HEK293 (cell line): ENCODE data around the gene ARAP3.

Experiments
- CTCF ChIA-PET: fragments of 350-600 bp; formaldehyde crosslinking; extraction: SDS; loops from one replicate; lab custom pipeline; 2021; ENCODE audit warnings: antibody characterized with exemption; lab: Yijun Ruan, JAX
- POLR2A ChIA-PET: fragments of 300-600 bp; formaldehyde crosslinking; extraction: SDS; loops from one replicate; lab custom pipeline; 2020; ENCODE audit warnings: antibody characterized with exemption, inconsistent platforms; lab: Yijun Ruan, JAX
- H3K27ac ChIP-seq: fragments of 200-500 bp; sonication (Bioruptor generic); 2 replicates; pipeline ENCODE4 v1.5.1; 2014; ENCODE audit warnings: low read depth, low read length, control low read depth, inconsistent platforms; ENCODE audit errors: extremely low read depth
- H3K36me3 ChIP-seq, 2 experiments: fragments of 200-500 bp in 1 of 2; sonication (Bioruptor generic) in 1 of 2; 1 replicate in 1 of 2; 2 replicates in 1 of 2; pipeline ENCODE4 v1.5.1; 2014 to 2017; ENCODE audit warnings: inconsistent platforms in 2 of 2, low read length in 2 of 2; ENCODE audit not compliant: control insufficient read depth in 2 of 2, insufficient read depth in 1 of 2
- H3K4me1 ChIP-seq: fragments of 200-500 bp; sonication (Bioruptor generic); 2 replicates; pipeline ENCODE4 v1.5.1; 2014; ENCODE audit warnings: mild to moderate bottlenecking, low read length, inconsistent platforms; ENCODE audit not compliant: control insufficient read depth, insufficient read depth
- H3K4me3 ChIP-seq: 2 replicates; pipeline ENCODE4 v1.5.1; 2011; ENCODE audit warnings: low read depth, mild to moderate bottlenecking, control low read depth, low read length, moderate library complexity
- H3K9me3 ChIP-seq: fragments of 200-500 bp; sonication (Bioruptor generic); 2 replicates; pipeline ENCODE4 v1.5.1; 2014; ENCODE audit warnings: low read depth, low read length, inconsistent platforms; ENCODE audit not compliant: control insufficient read depth, insufficient read depth
- EGR2 ChIP-seq: fragments of 450-650 bp; formaldehyde crosslinking; IDR thresholded peaks from 2 replicates; pipeline ENCODE4 v1.5.1; 2016; ENCODE audit warnings: low read depth, missing biosample characterization, missing genetic modification characterization
- WT1 ChIP-seq: fragments of 450-650 bp; formaldehyde crosslinking; IDR thresholded peaks from 2 replicates; pipeline ENCODE4 v1.5.1; 2016; ENCODE audit warnings: missing biosample characterization, missing genetic modification characterization
- ZFP3 ChIP-seq: fragments of 450-650 bp; formaldehyde crosslinking; IDR thresholded peaks from 2 replicates; pipeline ENCODE4 v1.5.1; 2016; ENCODE audit warnings: low read depth, missing biosample characterization, missing genetic modification characterization
- ZFP41 ChIP-seq: fragments of 450-650 bp; formaldehyde crosslinking; IDR thresholded peaks from 2 replicates; pipeline ENCODE4 v1.5.1; 2016; ENCODE audit warnings: missing biosample characterization, missing genetic modification characterization, borderline replicate concordance
- ZIC2 ChIP-seq: fragments of 450-650 bp; formaldehyde crosslinking; IDR thresholded peaks from 2 replicates; pipeline ENCODE4 v1.5.1; 2016; ENCODE audit warnings: missing biosample characterization, missing genetic modification characterization
- ZNF114 ChIP-seq: fragments of 450-650 bp; formaldehyde crosslinking; IDR thresholded peaks from 2 replicates; pipeline ENCODE4 v1.5.0; 2017; ENCODE audit warnings: missing biosample characterization, missing genetic modification characterization
- ZNF157 ChIP-seq: fragments of 450-650 bp; formaldehyde crosslinking; IDR thresholded peaks from 2 replicates; pipeline ENCODE4 v1.5.1; 2016; ENCODE audit warnings: missing biosample characterization, missing genetic modification characterization
- ZNF311 ChIP-seq: fragments of 450-650 bp; formaldehyde crosslinking; IDR thresholded peaks from 2 replicates; pipeline ENCODE4 v1.5.1; 2017; ENCODE audit warnings: missing biosample characterization, missing genetic modification characterization, borderline replicate concordance
- ZNF324 ChIP-seq: fragments of 450-650 bp; formaldehyde crosslinking; IDR thresholded peaks from 2 replicates; pipeline ENCODE4 v1.5.1; 2016; ENCODE audit warnings: missing biosample characterization, missing genetic modification characterization
- ZNF341 ChIP-seq: fragments of 450-650 bp; formaldehyde crosslinking; IDR thresholded peaks from 2 replicates; pipeline ENCODE4; 2016; ENCODE audit warnings: low read depth, missing biosample characterization, missing genetic modification characterization
- ZNF426 ChIP-seq: fragments of 450-650 bp; formaldehyde crosslinking; IDR thresholded peaks from 2 replicates; pipeline ENCODE4 v1.5.1; 2017; ENCODE audit warnings: missing biosample characterization, missing genetic modification characterization, mild to moderate bottlenecking, inconsistent platforms, moderate library complexity
- ZNF549 ChIP-seq: fragments of 450-650 bp; IDR thresholded peaks from 2 replicates; pipeline ENCODE4 v1.5.1; 2018; ENCODE audit warnings: missing biosample characterization, missing genetic modification characterization, mild to moderate bottlenecking, inconsistent platforms, moderate library complexity
- ZNF555 ChIP-seq: fragments of 450-650 bp; formaldehyde crosslinking; conservative IDR thresholded peaks from 2 replicates; pipeline ENCODE4 v1.5.1; 2017; ENCODE audit warnings: missing biosample characterization, mild to moderate bottlenecking, missing genetic modification characterization, inconsistent platforms
- ZNF623 ChIP-seq: fragments of 450-650 bp; formaldehyde crosslinking; IDR thresholded peaks from 2 replicates; pipeline ENCODE4 v1.5.1; 2016; ENCODE audit warnings: missing biosample characterization, missing genetic modification characterization
- ZNF654 ChIP-seq: fragments of 450-650 bp; formaldehyde crosslinking; IDR thresholded peaks from 2 replicates; pipeline ENCODE4 v1.5.1; 2016; ENCODE audit warnings: low read depth, missing biosample characterization, missing genetic modification characterization
- ZNF660 ChIP-seq: fragments of 450-650 bp; IDR thresholded peaks from 2 replicates; pipeline ENCODE4 v1.5.1; 2018; ENCODE audit warnings: missing biosample characterization, mild to moderate bottlenecking, missing genetic modification characterization
- ZNF664 ChIP-seq: fragments of 450-650 bp; formaldehyde crosslinking; IDR thresholded peaks from 2 replicates; pipeline ENCODE4 v1.5.1; 2016; ENCODE audit warnings: missing biosample characterization, missing genetic modification characterization
- ZNF837 ChIP-seq: fragments of 450-650 bp; formaldehyde crosslinking; IDR thresholded peaks from 2 replicates; pipeline ENCODE4 v1.5.1; 2016; ENCODE audit warnings: missing biosample characterization, missing genetic modification characterization
- ZNF843 ChIP-seq: fragments of 450-650 bp; formaldehyde crosslinking; IDR thresholded peaks from 2 replicates; pipeline ENCODE4 v1.5.1; 2016; ENCODE audit warnings: missing biosample characterization, missing genetic modification characterization
- ZSCAN16 ChIP-seq: fragments of 450-650 bp; formaldehyde crosslinking; IDR thresholded peaks from 2 replicates; pipeline ENCODE4 v1.5.1; 2016; ENCODE audit warnings: missing biosample characterization, missing genetic modification characterization
- ZSCAN30 ChIP-seq: fragments of 450-650 bp; IDR thresholded peaks from 2 replicates; pipeline ENCODE4 v1.5.1; 2018; ENCODE audit warnings: missing biosample characterization, mild to moderate bottlenecking, missing genetic modification characterization, moderate library complexity
- TF ChIP-seq, protein P1 (sequence below): fragments of 450-650 bp; formaldehyde crosslinking; IDR thresholded peaks from 2 replicates; pipeline ENCODE4 v1.5.1; 2017; ENCODE audit warnings: missing biosample characterization, missing genetic modification characterization
- TF ChIP-seq, protein P2 (sequence below): fragments of 450-650 bp; formaldehyde crosslinking; IDR thresholded peaks from 2 replicates; pipeline ENCODE4 v1.5.1; 2016; ENCODE audit warnings: missing biosample characterization, missing genetic modification characterization, borderline replicate concordance

ARAP3 gene

DNA sequence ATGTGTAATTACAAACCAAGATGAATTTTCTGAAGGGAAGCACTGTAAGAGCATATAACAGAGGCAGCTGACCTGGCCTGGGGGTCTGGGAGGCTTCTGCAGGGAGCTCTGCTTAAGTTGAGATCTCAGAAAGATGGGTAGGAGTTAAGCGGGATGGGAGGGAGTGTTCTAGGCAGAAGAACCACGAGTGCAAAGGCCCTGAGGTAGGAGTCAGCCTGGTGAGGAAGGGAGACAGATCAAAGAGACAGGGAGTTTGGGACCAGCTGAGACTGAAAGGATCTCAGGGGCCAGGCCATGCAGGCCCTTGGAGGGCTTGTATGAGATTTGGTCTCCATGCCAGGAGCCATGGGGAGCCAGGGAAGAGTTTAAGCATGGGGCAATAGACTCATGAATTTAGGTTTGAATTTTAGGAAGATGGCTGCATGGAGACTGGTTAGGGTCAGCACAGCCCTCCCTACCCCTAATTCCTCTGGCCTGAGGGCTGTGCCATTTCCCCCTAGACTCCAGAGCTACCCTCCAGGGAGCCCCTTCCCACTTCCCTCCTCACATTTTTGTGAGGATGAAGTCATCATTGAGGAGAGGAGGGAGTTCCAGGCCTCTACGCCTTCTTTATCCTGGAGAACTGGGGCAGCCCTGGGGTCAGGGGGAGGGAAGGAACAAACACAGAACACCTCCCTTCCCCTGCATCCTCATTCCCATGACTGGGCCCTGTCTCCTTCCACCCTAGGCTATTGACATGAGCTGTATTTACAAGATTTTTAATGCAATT, 4.8 kb upstream of the ARAP3 start:
- ChIA-PET POLR2A (interaction anchor here (0.5 to 1.4 kb wide), 2 partner anchors 14 to 370 kb away, joined by 4 to 7 read pairs; no protein-coding TSS in a partner anchor), CTCF (interaction anchor here (0.7 to 1.4 kb wide), 5 partner anchors 15 to 282 kb away, joined by 3 to 6 read pairs (median 4); partner anchors contain the start of genes PCDH1 and RNF14)
- no peak overlapping the region for H3K27ac ChIP-seq
- no peaks in the 10 kb centered on the region for H3K4me1 ChIP-seq
- TF ChIP-seq ZNF341 (tag by site-specific recombination) (peak; percentile 59; the same call in 1 of the 2 replicates), ZNF623 (tag by site-specific recombination) (peak; percentile 94), WT1 (0 out of 2 replicates have a peak, but pooled peaks have one; percentile 22), ZNF324 (no peak), ZFP3 (no peak), ZNF843 (tag by site-specific recombination) (no peak)
- TF ChIP-seq, protein P1, sequence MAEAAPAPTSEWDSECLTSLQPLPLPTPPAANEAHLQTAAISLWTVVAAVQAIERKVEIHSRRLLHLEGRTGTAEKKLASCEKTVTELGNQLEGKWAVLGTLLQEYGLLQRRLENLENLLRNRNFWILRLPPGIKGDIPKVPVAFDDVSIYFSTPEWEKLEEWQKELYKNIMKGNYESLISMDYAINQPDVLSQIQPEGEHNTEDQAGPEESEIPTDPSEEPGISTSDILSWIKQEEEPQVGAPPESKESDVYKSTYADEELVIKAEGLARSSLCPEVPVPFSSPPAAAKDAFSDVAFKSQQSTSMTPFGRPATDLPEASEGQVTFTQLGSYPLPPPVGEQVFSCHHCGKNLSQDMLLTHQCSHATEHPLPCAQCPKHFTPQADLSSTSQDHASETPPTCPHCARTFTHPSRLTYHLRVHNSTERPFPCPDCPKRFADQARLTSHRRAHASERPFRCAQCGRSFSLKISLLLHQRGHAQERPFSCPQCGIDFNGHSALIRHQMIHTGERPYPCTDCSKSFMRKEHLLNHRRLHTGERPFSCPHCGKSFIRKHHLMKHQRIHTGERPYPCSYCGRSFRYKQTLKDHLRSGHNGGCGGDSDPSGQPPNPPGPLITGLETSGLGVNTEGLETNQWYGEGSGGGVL (tag by site-specific recombination), result peak; percentile 81
- no peak overlapping the region for H3K4me3 ChIP-seq
- H3K36me3 ChIP-seq, result no peaks in the 10 kb centered on the region
- no peaks in the 10 kb centered on the region for H3K9me3 ChIP-seq

DNA sequence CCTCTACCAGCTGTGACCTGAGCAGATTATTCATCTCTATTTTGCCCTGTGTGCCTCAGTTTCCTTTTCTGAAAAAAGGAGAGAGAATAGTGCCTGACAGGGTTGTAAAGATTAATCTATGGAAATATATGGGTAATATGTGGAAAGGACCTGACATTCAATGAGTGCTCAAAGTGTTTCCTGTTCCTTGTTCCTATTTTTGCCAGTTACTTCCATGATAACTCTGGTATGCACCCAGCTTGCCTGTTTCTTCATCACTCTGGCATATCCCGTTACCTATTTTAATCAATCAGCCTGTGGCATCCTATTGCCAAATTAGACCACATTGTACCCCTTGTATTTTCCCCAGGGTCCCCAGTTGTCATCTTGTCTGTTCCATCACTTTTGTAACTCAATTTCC, 3.6 kb upstream of the ARAP3 start:
- H3K4me1 ChIP-seq, result no peaks in the 10 kb centered on the region
- no peaks in the 10 kb centered on the region for H3K9me3 ChIP-seq
- no peaks in the 10 kb centered on the region for H3K36me3 ChIP-seq
- ChIA-PET POLR2A (interaction anchor here (0.8 kb wide), 1 partner anchor 263 kb away, joined by 3 read pairs; no protein-coding TSS in a partner anchor), CTCF (interaction anchor here (2.9 kb wide), 1 partner anchor 275 kb away, joined by 14 read pairs; no protein-coding TSS in a partner anchor)
- H3K4me3 ChIP-seq, result no peak overlapping the region
- no peak for TF ChIP-seq ZSCAN16 (tag by site-specific recombination)
- TF ChIP-seq ZNF555 (tag by site-specific recombination), result no peak
- TF ChIP-seq ZFP41 (tag by site-specific recombination), result no peak
- no peak for TF ChIP-seq ZSCAN30 (tag by site-specific recombination)
- TF ChIP-seq ZNF664 (tag by site-specific recombination), result no peak
- TF ChIP-seq ZNF660 (tag by site-specific recombination), result no peak
- TF ChIP-seq ZNF549 (tag by site-specific recombination), result no peak
- TF ChIP-seq ZNF654 (tag by site-specific recombination), result no peak
- TF ChIP-seq ZNF114 (tag by site-specific recombination), result no peak
- no peak for TF ChIP-seq ZNF157 (tag by site-specific recombination)
- no peak for TF ChIP-seq ZNF426 (tag by site-specific recombination)
- TF ChIP-seq ZNF311 (tag by site-specific recombination), result no peak
- TF ChIP-seq ZNF837 (tag by site-specific recombination), result no peak
- no peak overlapping the region for H3K27ac ChIP-seq

DNA sequence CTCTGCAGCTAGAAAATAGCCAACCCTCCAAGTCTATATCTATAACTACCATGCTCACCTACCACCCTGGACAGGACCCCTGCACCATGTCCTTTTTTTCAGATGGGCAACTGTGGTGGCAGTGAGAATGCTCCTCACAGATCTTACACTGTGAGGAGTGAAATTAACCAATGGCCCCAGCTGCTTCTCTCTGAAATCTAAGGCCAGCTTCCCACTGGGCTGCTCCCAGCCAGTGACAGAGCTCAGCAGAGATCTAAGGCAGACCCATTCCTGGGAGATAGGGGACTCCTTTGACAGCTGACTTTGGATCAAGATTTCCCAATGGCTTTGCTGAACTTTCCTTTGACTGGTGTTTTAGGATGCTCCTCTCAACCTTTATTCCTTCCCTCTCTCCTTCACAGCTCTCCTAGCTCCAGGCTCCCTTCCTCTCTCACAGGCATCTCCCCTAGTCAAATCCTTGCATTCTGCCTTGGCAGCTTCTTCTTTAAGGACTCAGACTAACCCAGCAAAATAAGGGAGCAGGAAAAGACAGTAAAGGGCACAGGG, 1.6 kb upstream of the ARAP3 start:
- Histone ChIP-seq H3K9me3 (no peaks in the 10 kb centered on the region), H3K4me1 (no peaks in the 10 kb centered on the region), H3K27ac (no peak overlapping the region), H3K4me3 (no peak overlapping the region), H3K36me3 (no peaks in the 10 kb centered on the region; a peak in 1 of 3 replicates)
- ChIA-PET POLR2A (interaction anchor here (0.6 to 0.8 kb wide), 3 partner anchors 47 to 1635 kb away, joined by 3 read pairs; partner anchors contain the start of gene RELL2), CTCF (interaction anchor here (0.7 to 2.9 kb wide), 8 partner anchors 9 to 341 kb away, joined by 3 to 28 read pairs (median 4); no protein-coding TSS in a partner anchor)
- TF ChIP-seq, protein P2, sequence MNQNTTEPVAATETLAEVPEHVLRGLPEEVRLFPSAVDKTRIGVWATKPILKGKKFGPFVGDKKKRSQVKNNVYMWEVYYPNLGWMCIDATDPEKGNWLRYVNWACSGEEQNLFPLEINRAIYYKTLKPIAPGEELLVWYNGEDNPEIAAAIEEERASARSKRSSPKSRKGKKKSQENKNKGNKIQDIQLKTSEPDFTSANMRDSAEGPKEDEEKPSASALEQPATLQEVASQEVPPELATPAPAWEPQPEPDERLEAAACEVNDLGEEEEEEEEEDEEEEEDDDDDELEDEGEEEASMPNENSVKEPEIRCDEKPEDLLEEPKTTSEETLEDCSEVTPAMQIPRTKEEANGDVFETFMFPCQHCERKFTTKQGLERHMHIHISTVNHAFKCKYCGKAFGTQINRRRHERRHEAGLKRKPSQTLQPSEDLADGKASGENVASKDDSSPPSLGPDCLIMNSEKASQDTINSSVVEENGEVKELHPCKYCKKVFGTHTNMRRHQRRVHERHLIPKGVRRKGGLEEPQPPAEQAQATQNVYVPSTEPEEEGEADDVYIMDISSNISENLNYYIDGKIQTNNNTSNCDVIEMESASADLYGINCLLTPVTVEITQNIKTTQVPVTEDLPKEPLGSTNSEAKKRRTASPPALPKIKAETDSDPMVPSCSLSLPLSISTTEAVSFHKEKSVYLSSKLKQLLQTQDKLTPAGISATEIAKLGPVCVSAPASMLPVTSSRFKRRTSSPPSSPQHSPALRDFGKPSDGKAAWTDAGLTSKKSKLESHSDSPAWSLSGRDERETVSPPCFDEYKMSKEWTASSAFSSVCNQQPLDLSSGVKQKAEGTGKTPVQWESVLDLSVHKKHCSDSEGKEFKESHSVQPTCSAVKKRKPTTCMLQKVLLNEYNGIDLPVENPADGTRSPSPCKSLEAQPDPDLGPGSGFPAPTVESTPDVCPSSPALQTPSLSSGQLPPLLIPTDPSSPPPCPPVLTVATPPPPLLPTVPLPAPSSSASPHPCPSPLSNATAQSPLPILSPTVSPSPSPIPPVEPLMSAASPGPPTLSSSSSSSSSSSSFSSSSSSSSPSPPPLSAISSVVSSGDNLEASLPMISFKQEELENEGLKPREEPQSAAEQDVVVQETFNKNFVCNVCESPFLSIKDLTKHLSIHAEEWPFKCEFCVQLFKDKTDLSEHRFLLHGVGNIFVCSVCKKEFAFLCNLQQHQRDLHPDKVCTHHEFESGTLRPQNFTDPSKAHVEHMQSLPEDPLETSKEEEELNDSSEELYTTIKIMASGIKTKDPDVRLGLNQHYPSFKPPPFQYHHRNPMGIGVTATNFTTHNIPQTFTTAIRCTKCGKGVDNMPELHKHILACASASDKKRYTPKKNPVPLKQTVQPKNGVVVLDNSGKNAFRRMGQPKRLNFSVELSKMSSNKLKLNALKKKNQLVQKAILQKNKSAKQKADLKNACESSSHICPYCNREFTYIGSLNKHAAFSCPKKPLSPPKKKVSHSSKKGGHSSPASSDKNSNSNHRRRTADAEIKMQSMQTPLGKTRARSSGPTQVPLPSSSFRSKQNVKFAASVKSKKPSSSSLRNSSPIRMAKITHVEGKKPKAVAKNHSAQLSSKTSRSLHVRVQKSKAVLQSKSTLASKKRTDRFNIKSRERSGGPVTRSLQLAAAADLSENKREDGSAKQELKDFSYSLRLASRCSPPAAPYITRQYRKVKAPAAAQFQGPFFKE, result no peak
- 0 out of 2 replicates have a peak, but pooled peaks have one; percentile 28 for TF ChIP-seq ZIC2
- TF ChIP-seq EGR2, result no peak
